ENCODE results near the gene KIAA1671. TPM values are rescaled to one million over a fixed set of nuclear protein-coding genes. Genes with fewer than 3 reads are reported as not detected.

Gene KIAA1671
- polyA plus RNA-seq, 2 donors, result 14.2 to 17.7 TPM

DNA sequence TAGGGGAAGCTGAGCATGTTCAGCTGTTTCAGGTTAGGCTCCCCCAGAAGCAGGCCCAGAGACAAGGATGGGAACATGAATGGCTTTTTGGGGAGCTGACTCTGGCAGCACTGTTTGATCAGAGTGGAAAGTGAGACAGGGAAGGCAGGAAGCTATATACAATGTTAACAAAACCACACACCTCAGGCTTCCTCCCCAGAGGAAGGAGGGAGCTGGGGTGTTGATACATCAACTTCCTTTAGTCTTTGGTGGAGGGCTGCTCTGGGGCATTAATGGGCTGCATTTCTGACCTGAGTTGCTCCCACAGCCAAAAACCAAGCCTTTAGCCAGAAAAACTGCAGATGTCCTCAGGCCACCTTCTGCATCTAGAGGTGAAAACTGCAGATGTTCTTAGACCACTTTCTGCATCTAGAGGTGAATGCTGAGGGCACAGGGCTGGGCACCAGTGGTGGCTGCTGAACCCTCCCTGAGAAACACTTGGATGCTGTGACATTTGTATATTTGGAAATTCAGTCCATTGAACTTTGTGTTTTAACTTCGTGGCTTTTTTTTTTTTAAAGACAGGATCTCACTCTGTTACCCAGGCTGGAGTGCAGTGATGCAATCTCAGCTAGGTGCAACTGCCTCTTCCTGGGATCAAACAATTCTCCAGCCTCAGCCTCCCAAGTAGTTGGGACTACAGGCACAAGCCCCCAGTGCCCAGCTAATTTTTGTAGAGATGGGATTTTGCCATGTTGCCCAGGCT lies 49.9 kb downstream of the KIAA1671 start:
- H3K4me1 ChIP-seq (ENCODE audit: control insufficient read depth in 2 of 2, insufficient read depth in 2 of 2, low read length in 1 of 2), result no peaks in the 10 kb centered on the region
- peak overlapping the region in 1 of 2 donors; percentile 9 for H3K27ac ChIP-seq (ENCODE audit: low read depth in 2 of 2, low read length in 1 of 2)
- no peaks in the 10 kb centered on the region for H3K27me3 ChIP-seq (ENCODE audit: control insufficient read depth in 1 of 2, insufficient read depth in 2 of 2, low read length in 2 of 2)
- H3K4me3 ChIP-seq (ENCODE audit: low read depth in 1 of 2, low read length in 2 of 2), result no peak overlapping the region
- H3K36me3 ChIP-seq (ENCODE audit: control insufficient read depth in 2 of 2, insufficient read depth in 2 of 2, low read length in 1 of 2), result no peaks in the 10 kb centered on the region
- H3K9me3 ChIP-seq (ENCODE audit: control insufficient read depth in 2 of 2, insufficient read depth in 1 of 2, low read depth in 1 of 2, low read length in 1 of 2), result no peaks in the 10 kb centered on the region
- 26 to 29% methylated on average over 1 of the region's 1 CpG for WGBS, 2 donors

DNA sequence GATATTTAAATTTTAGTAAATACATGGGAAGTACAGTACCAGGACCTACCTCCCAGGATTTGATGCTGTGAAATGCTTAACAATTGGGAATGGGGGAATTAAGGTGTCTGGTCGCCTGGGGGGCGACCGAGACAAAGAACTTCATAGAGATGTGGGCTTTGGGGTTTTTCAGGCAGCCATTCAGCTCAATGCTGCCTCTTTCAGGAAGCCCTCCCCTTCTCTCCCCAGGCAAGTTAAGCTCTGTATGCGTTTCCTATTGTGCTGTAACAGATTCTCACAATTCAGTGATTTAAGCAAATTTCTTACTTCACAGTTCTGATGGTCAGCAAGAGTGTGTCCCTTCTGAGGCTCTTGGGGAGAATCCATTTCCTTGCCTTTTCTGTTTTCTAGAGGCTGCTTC lies 53.8 kb downstream of the KIAA1671 start:
- Histone ChIP-seq H3K27me3 (ENCODE audit: control insufficient read depth in 1 of 2, insufficient read depth in 2 of 2, low read length in 2 of 2) (no peaks in the 10 kb centered on the region), H3K27ac (ENCODE audit: low read depth in 2 of 2, low read length in 1 of 2) (no peak overlapping the region), H3K4me1 (ENCODE audit: control insufficient read depth in 2 of 2, insufficient read depth in 2 of 2, low read length in 1 of 2) (peaks cover 0 to 3% of the 10 kb centered on the region in 2 donors), H3K4me3 (ENCODE audit: low read depth in 1 of 2, low read length in 2 of 2) (no peak overlapping the region), H3K36me3 (ENCODE audit: control insufficient read depth in 2 of 2, insufficient read depth in 2 of 2, low read length in 1 of 2) (no peaks in the 10 kb centered on the region), H3K9me3 (ENCODE audit: control insufficient read depth in 2 of 2, insufficient read depth in 1 of 2, low read depth in 1 of 2, low read length in 1 of 2) (no peaks in the 10 kb centered on the region)
- 77 to 89% methylated on average over 4 of the region's 4 CpGs for WGBS, 2 donors

DNA sequence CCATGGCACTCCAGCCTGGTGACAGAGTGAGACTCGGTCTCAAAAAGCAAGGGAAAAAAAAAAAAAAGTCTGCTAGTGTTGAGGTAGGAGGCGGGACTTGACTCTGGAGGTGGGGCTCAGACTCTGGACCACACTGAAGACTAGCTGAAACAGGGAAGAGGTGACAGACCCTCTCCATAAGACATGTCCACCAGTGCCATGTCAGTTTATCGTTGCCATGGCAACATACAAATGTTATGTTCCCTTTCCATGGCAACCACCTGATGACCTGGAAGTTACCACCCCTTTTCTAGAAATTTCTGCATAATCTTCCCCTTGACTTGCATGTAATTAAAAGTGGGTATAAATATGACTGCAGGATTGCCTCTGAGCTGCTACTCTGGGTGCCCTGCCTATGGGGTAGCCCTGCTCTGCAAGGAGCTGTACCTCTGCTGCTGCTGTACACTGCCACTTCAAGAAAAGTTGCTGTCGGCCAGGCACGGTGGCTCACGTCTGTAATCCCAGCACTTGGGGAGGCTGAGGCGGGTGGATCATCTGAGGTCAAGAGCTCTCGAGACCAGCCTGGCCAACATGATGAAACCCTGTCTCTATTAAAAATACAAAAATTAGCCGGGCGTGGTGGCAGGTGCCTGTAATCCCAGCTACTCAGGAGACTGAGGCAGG lies 55.1 kb downstream of the KIAA1671 start:
- WGBS, 2 donors, result 89 to 92% methylated on average over 10 of the region's 10 CpGs
- H3K27ac ChIP-seq (ENCODE audit: low read depth in 2 of 2, low read length in 1 of 2), result no peak overlapping the region
- no peaks in the 10 kb centered on the region for H3K36me3 ChIP-seq (ENCODE audit: control insufficient read depth in 2 of 2, insufficient read depth in 2 of 2, low read length in 1 of 2)
- no peaks in the 10 kb centered on the region for H3K9me3 ChIP-seq (ENCODE audit: control insufficient read depth in 2 of 2, insufficient read depth in 1 of 2, low read depth in 1 of 2, low read length in 1 of 2)
- H3K4me3 ChIP-seq (ENCODE audit: low read depth in 1 of 2, low read length in 2 of 2), result no peak overlapping the region
- H3K27me3 ChIP-seq (ENCODE audit: control insufficient read depth in 1 of 2, insufficient read depth in 2 of 2, low read length in 2 of 2), result no peaks in the 10 kb centered on the region
- H3K4me1 ChIP-seq (ENCODE audit: control insufficient read depth in 2 of 2, insufficient read depth in 2 of 2, low read length in 1 of 2), result peaks cover 0 to 3% of the 10 kb centered on the region in 2 donors

DNA sequence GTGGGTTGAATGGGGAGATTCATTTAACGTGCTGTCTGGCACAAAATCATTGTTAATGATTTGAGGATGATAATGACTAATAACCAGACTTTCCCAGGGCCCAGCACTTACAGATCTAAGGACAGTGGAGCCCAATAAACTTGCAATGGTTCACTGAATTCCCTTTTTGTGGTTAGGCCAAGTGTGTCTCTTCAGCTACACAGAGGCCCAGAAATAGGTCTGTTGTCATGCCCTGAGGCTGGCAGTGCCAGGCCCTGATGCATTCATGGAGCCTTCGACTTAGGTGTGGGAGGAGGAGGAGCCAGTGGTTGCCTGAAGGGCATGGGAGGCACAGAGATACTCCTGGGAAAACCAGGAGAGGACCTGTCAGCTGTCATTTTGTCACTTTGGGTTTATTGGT lies 56.1 kb downstream of the KIAA1671 start:
- H3K4me3 ChIP-seq (ENCODE audit: low read depth in 1 of 2, low read length in 2 of 2), result no peak overlapping the region
- no peaks in the 10 kb centered on the region for H3K9me3 ChIP-seq (ENCODE audit: control insufficient read depth in 2 of 2, insufficient read depth in 1 of 2, low read depth in 1 of 2, low read length in 1 of 2)
- H3K4me1 ChIP-seq (ENCODE audit: control insufficient read depth in 2 of 2, insufficient read depth in 2 of 2, low read length in 1 of 2), result peaks cover 0 to 5% of the 10 kb centered on the region in 2 donors
- 19 to 52% methylated on average over 2 of the region's 2 CpGs for WGBS, 2 donors
- no peaks in the 10 kb centered on the region for H3K27me3 ChIP-seq (ENCODE audit: control insufficient read depth in 1 of 2, insufficient read depth in 2 of 2, low read length in 2 of 2)
- no peaks in the 10 kb centered on the region for H3K36me3 ChIP-seq (ENCODE audit: control insufficient read depth in 2 of 2, insufficient read depth in 2 of 2, low read length in 1 of 2)
- H3K27ac ChIP-seq (ENCODE audit: low read depth in 2 of 2, low read length in 1 of 2), result no peak overlapping the region

DNA sequence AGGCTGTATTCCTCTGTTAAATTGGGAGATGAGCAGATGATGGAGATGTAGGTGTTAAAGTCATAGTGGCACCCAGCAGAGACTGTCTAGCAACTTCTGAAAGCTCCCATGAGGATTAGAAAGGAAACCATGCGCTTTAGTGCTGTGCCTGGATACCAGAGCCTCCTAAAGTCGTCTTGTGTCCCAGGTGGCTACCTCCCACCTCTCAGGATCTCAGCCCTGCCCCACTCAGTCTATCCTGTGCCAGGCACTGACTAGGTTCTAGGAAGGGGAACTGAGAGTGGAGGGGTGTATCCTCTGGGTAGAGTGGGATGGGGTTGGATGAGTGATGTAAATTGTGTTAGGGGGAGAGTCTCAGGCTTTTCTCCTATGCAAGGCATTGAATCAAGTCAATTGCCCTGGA lies 60.2 kb downstream of the KIAA1671 start:
- Histone ChIP-seq H3K4me1 (ENCODE audit: control insufficient read depth in 2 of 2, insufficient read depth in 2 of 2, low read length in 1 of 2) (peaks cover 0 to 6% of the 10 kb centered on the region in 2 donors), H3K4me3 (ENCODE audit: low read depth in 1 of 2, low read length in 2 of 2) (no peak overlapping the region), H3K36me3 (ENCODE audit: control insufficient read depth in 2 of 2, insufficient read depth in 2 of 2, low read length in 1 of 2) (no peaks in the 10 kb centered on the region), H3K27ac (ENCODE audit: low read depth in 2 of 2, low read length in 1 of 2) (no peak overlapping the region), H3K27me3 (ENCODE audit: control insufficient read depth in 1 of 2, insufficient read depth in 2 of 2, low read length in 2 of 2) (no peaks in the 10 kb centered on the region), H3K9me3 (ENCODE audit: control insufficient read depth in 2 of 2, insufficient read depth in 1 of 2, low read depth in 1 of 2, low read length in 1 of 2) (no peaks in the 10 kb centered on the region)
- 66 to 73% methylated on average over 2 of the region's 2 CpGs for WGBS, 2 donors

DNA sequence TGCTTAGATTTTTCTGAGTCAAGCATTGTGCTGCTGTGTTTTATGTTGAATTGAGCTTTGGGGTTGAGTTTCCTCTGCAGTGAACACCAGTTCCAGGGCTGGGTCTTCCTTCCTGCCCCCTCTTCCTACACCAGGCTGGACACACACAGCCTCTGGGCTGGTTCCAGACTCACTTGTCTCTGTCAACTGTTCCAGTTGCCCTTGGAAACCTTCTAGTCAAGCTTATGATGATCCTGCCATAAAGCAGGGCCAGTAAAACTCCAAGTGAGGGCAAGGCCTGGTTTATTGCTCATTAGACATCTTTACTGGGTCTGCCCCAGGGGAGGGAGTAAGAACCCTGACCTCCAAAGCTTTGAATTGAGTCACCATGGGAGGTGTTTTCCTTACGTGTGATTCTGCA lies 61.1 kb downstream of the KIAA1671 start:
- Histone ChIP-seq H3K4me1 (ENCODE audit: control insufficient read depth in 2 of 2, insufficient read depth in 2 of 2, low read length in 1 of 2) (peaks cover 0 to 6% of the 10 kb centered on the region in 2 donors), H3K36me3 (ENCODE audit: control insufficient read depth in 2 of 2, insufficient read depth in 2 of 2, low read length in 1 of 2) (no peaks in the 10 kb centered on the region), H3K27me3 (ENCODE audit: control insufficient read depth in 1 of 2, insufficient read depth in 2 of 2, low read length in 2 of 2) (no peaks in the 10 kb centered on the region), H3K4me3 (ENCODE audit: low read depth in 1 of 2, low read length in 2 of 2) (no peak overlapping the region), H3K9me3 (ENCODE audit: control insufficient read depth in 2 of 2, insufficient read depth in 1 of 2, low read depth in 1 of 2, low read length in 1 of 2) (no peaks in the 10 kb centered on the region), H3K27ac (ENCODE audit: low read depth in 2 of 2, low read length in 1 of 2) (peak overlapping the region in 1 of 2 donors; percentile 3)
- WGBS, 2 donors, result 33 to 48% methylated on average over 1 of the region's 1 CpG

DNA sequence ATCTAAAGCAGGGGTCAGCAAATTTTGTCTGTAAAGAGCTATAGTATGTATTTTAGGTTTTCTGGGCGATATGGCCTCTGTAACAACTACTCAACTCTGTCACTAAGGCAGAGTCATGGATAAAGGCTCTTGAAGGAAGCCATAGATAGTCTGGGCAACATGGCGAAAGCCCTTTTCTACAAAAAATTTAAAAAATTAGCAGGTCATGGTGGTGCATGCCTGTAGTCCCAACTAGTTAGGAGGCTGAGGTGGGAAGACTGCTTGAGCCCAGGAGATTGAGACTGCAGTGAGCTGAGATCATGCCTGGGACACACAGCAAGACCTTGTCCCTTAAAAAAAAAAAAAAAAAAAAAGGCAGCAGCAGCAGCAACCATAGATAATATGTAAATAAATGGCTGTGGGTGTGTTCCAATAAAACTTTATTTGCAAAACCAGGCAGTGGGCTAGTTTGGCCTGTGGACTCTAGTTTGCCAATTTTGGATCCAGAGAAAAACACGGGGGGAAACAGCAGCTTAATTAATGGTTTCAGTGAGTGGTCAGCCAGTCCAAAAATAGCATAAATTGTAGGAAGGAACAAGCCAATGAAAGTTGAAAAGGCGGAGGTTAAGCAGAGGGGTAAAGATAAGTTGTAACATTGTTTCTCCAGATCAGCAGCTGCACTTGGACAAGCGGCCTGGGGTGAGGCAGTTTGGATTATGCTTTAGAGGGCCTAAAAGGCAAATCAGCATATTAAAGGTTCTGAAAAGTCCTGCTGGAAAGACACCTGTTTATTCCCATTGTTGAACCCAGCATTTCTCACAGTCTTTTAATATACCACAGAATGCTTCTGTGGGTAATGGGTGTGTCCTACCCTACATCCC lies 62.6 kb downstream of the KIAA1671 start:
- Histone ChIP-seq H3K27me3 (ENCODE audit: control insufficient read depth in 1 of 2, insufficient read depth in 2 of 2, low read length in 2 of 2) (no peaks in the 10 kb centered on the region), H3K27ac (ENCODE audit: low read depth in 2 of 2, low read length in 1 of 2) (no peak overlapping the region), H3K36me3 (ENCODE audit: control insufficient read depth in 2 of 2, insufficient read depth in 2 of 2, low read length in 1 of 2) (no peaks in the 10 kb centered on the region), H3K4me1 (ENCODE audit: control insufficient read depth in 2 of 2, insufficient read depth in 2 of 2, low read length in 1 of 2) (peaks cover 0 to 3% of the 10 kb centered on the region in 2 donors), H3K4me3 (ENCODE audit: low read depth in 1 of 2, low read length in 2 of 2) (no peak overlapping the region), H3K9me3 (ENCODE audit: control insufficient read depth in 2 of 2, insufficient read depth in 1 of 2, low read depth in 1 of 2, low read length in 1 of 2) (no peaks in the 10 kb centered on the region)
- 67 to 91% methylated on average over 5 of the region's 5 CpGs for WGBS, 2 donors

DNA sequence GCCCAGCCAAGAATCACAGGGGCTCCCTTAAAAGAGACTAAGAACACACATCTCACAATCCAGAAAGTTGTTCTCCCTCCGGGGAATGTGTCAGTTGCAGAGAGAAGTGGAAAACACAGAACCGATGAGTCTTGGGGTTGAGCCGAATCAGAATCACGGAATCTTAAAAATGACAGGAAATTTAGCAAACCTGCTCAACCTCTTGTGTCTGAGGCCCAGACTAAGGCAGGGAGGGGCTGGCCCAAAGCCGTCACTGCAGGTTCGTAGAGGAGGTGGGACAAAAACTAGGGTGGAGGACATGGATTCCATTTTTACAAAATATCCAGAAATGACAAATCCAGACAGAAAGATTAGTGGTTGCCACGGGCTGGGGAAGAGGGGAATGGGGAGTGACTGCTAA lies 63.8 kb downstream of the KIAA1671 start:
- H3K4me1 ChIP-seq (ENCODE audit: control insufficient read depth in 2 of 2, insufficient read depth in 2 of 2, low read length in 1 of 2), result peaks cover 0 to 3% of the 10 kb centered on the region in 2 donors
- H3K36me3 ChIP-seq (ENCODE audit: control insufficient read depth in 2 of 2, insufficient read depth in 2 of 2, low read length in 1 of 2), result no peaks in the 10 kb centered on the region
- H3K27ac ChIP-seq (ENCODE audit: low read depth in 2 of 2, low read length in 1 of 2), result no peak overlapping the region
- no peak overlapping the region for H3K4me3 ChIP-seq (ENCODE audit: low read depth in 1 of 2, low read length in 2 of 2)
- no peaks in the 10 kb centered on the region for H3K9me3 ChIP-seq (ENCODE audit: control insufficient read depth in 2 of 2, insufficient read depth in 1 of 2, low read depth in 1 of 2, low read length in 1 of 2)
- 88 to 91% methylated on average over 7 of the region's 7 CpGs for WGBS, 2 donors
- no peaks in the 10 kb centered on the region for H3K27me3 ChIP-seq (ENCODE audit: control insufficient read depth in 1 of 2, insufficient read depth in 2 of 2, low read length in 2 of 2)

DNA sequence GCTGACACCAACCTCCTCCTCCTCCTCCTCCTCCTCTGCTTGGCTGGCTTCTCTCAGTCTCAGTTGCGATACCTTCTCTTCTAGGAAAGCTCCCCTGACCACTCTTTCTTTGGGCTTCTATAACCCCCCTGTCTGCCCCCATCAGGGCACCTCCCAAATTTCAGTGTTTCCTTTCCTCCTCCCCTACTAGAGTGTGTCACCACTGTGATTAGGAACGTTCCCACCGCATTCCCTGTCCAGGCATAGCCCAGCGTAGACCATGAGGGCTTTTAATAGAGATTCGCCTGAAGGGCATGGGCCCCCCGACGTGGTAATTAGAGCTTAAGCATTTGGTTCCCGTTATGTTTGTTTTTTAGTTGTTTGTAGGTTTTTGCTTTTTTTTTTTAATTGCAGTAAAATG lies 65.5 kb downstream of the KIAA1671 start:
- H3K4me3 ChIP-seq (ENCODE audit: low read depth in 1 of 2, low read length in 2 of 2), result no peak overlapping the region
- no peaks in the 10 kb centered on the region for H3K9me3 ChIP-seq (ENCODE audit: control insufficient read depth in 2 of 2, insufficient read depth in 1 of 2, low read depth in 1 of 2, low read length in 1 of 2)
- no peaks in the 10 kb centered on the region for H3K36me3 ChIP-seq (ENCODE audit: control insufficient read depth in 2 of 2, insufficient read depth in 2 of 2, low read length in 1 of 2)
- no peaks in the 10 kb centered on the region for H3K27me3 ChIP-seq (ENCODE audit: control insufficient read depth in 1 of 2, insufficient read depth in 2 of 2, low read length in 2 of 2)
- no peak overlapping the region for H3K27ac ChIP-seq (ENCODE audit: low read depth in 2 of 2, low read length in 1 of 2)
- H3K4me1 ChIP-seq (ENCODE audit: control insufficient read depth in 2 of 2, insufficient read depth in 2 of 2, low read length in 1 of 2), result peaks cover 0 to 3% of the 10 kb centered on the region in 2 donors
- WGBS, 2 donors, result 73 to 87% methylated on average over 8 of the region's 8 CpGs

All from esophagus (tissue), 2 donors.